Heart left ventricle (tissue), 16 donors: ENCODE results near the gene ABCF1. TPM values are rescaled to one million over a fixed set of nuclear protein-coding genes. Genes with fewer than 3 reads are reported as not detected.

Source experiments
- ATAC-seq, 4 donors: fragments of 200-7000 bp; cut with Tn5 transposase; one replicate each; pipeline ENCODE4 v1.9.1; 2020 to 2022; ENCODE audit warnings: moderate library complexity in 4 of 4, mild to moderate bottlenecking in 3 of 4, moderate number of reproducible peaks in 1 of 4
- DNase-seq, 5 donors: peaks; one replicate each; pipeline ENCODE4 v3.0.0-alpha.2; 2020
- H3K27ac ChIP-seq, 12 donors: fragments of 200-600 bp; sonication (generic) in 4 of 12; one replicate each; pipeline versions ENCODE4 v1.5.0 to v1.8.0; 2016 to 2022; ENCODE audit warnings: mild to moderate bottlenecking in 2 of 12
- H3K27me3 ChIP-seq, 9 donors: fragments of 200-600 bp; sonication (generic) in 2 of 9; one replicate each; pipeline versions ENCODE4 v1.5.1 to v1.8.0; 2016 to 2022; ENCODE audit warnings: mild to moderate bottlenecking in 3 of 9
- H3K36me3 ChIP-seq, 9 donors: fragments of 200-600 bp; sonication (generic) in 2 of 9; one replicate each; pipeline versions ENCODE4 v1.5.0 to v1.8.0; 2018 to 2022; ENCODE audit warnings: mild to moderate bottlenecking in 2 of 9
- H3K4me1 ChIP-seq, 12 donors: fragments of 200-600 bp; sonication (generic) in 4 of 12; one replicate each; pipeline versions ENCODE4 v1.5.0 to v1.8.0; 2016 to 2022; ENCODE audit warnings: mild to moderate bottlenecking in 3 of 12
- H3K4me3 ChIP-seq, 12 donors: fragments of 200-600 bp; sonication (generic) in 4 of 12; one replicate each; pipeline versions ENCODE4 v1.5.0 to v1.8.0; 2017 to 2022; ENCODE audit warnings: mild to moderate bottlenecking in 9 of 12, moderate library complexity in 4 of 12
- H3K9me3 ChIP-seq, 12 donors: fragments of 200-600 bp; sonication (generic) in 4 of 12; one replicate each; pipeline versions ENCODE4 v1.5.0 to v1.8.0; 2016 to 2022; ENCODE audit warnings: mild to moderate bottlenecking in 1 of 12
- POLR2A ChIP-seq, 2 donors: fragments of 450-650 bp; IDR thresholded peaks; one replicate each; pipeline ENCODE4 v1.6.1; 2017; ENCODE audit warnings: antibody characterized with exemption in 2 of 2, mild to moderate bottlenecking in 2 of 2, moderate library complexity in 2 of 2
- WGBS, 4 donors: extraction: QIAGEN DNeasy Blood & Tissue Kit in 2 of 4; methylation state at CpG; one replicate each; pipeline versions ENCODE4 v1.1.5 to v1.1.7; 2013 to 2018; 5-methylcytosine and 5-hydroxymethylcytosine counted together
- intact Hi-C, 10 donors: fragments of 100-400 bp; cut with DNase I; formaldehyde crosslinking; loops; one replicate each; pipeline versions ENCODE4 v1.11.1 to v1.14.2; 2022
- polyA plus RNA-seq, 2 donors: library from polyadenylated mRNA; stranded (reverse); fragments of 200-250 nt; gene quantifications; one replicate each; pipeline ENCODE4 v1.2.3, GENCODE V29; 2013
- total RNA-seq, 9 donors: library from RNA; depleted of rRNA in 2 of 9; stranded (reverse); fragments of >200 nt in 2 of 9; fragmentation: NEBNext Ultra II Directional in 3 of 9; extraction: Animal tissue kit (Norgen Biotek cat#: 25700) in 3 of 9; gene quantifications; one replicate each; pipeline versions ENCODE4 v1.1.0 to v1.2.4, GENCODE V29; 2016 to 2023
- TF ChIP-seq, protein P1 (sequence below), 12 donors: fragments of 200-600 bp; sonication (generic) in 4 of 12; IDR thresholded peaks; one replicate each; pipeline versions ENCODE4 v1.5.0 to v1.8.0; 2018 to 2022; ENCODE audit warnings: antibody characterized with exemption in 12 of 12, mild to moderate bottlenecking in 5 of 12
- donor health status: ischemic (EF 13 %, LVEDD 7.1; RV severe dilation, severe dysfunction).
- donor health status: healthy with polysubstance abuse.
- donor health status: DM: no; HTN: yes; CAD: no.
- donor health status: DM: no; HTN: no; CAD: no.
- donor health status: ischemic (EF 25% LVEDD 6.9; RV normal size, moderate dysfunction).
- donor health status: ischemic (EF 25% LVEDD 5.7; RV mildly dilated, moderate dysfunction).
- donor health status: healthy.
- donor health status: DM: yes; HTN: yes; CAD: no.
- donor health status: ischemic (EF 35%, LVEDD 5.7; RV mildly dilated, moderate dysfunction).
- donor health status: nonischemic (EF 11% LVEDD 7.7; RV severe dilation, severe dysfunction).
- donor health status: DM: yes; HTN: yes; CAD: no.
- donor health status: PGD.
- donor health status: ischemic (EF 29% LVEDD 5.4; RV normal size, mild dysfunction).
- donor health status: nonischemic (EF 23%, LVEDD 6.1; RV moderate dilation, normal function).

The ABCF1 gene
- total and polyA plus RNA-seq, 11 donors: 28.0 to 76.8 (median 39.8) TPM

DNA sequence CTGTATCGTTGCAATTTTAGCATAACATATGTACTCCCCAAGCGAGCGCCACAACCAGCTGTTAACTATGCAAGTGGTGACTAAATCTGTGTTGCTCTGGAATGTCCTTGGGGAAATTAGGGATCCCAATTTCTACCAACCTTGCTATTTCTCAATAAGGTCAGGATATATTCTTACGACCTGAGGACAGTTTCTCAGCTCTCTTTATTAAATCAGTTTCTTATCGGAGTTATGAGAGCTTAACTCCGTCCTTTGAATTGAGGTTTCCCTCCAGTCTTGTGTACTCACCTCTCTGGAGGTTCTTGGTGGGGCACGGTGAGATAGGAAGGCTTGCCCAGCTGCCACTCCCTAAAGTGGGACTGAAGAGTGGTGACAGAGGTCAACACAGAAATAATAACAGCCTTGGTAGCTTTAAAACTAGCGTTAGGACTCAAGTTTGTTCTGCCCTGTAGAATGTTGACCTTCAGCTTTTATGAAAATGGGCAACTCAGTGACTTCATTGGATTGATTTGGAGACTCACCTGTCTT lies 47.1 kb downstream of the ABCF1 start:
- H3K9me3 ChIP-seq: no peaks in the 10 kb centered on the region
- WGBS, 4 donors: 5 to 9% (median 7%) methylated on average over 8 of the region's 8 CpGs
- intact Hi-C loops: loop anchor here in 4 of 10 donors (2.0 to 5.0 kb wide), 4 partner anchors 54 to 124 kb away; partner anchors contain the start of genes TUBB (in 3 of the 4), DHX16 (in 1 of the 4), FLOT1 (in 1 of the 4) and IER3 (in 1 of the 4)
- peaks cover 0 to 66% (median 56%) of the 10 kb centered on the region in 9 donors for H3K36me3 ChIP-seq
- peak overlapping the region; percentile 91 to 99 (median 96) for H3K27ac ChIP-seq
- no peak for DNase-seq
- peaks cover 0 to 29% (median 24%) of the 10 kb centered on the region in 12 donors for H3K4me1 ChIP-seq
- H3K27me3 ChIP-seq: no peaks in the 10 kb centered on the region
- no peak for TF ChIP-seq POLR2A (IDR thresholded peaks at IDR 0.05)
- TF ChIP-seq, protein P1, sequence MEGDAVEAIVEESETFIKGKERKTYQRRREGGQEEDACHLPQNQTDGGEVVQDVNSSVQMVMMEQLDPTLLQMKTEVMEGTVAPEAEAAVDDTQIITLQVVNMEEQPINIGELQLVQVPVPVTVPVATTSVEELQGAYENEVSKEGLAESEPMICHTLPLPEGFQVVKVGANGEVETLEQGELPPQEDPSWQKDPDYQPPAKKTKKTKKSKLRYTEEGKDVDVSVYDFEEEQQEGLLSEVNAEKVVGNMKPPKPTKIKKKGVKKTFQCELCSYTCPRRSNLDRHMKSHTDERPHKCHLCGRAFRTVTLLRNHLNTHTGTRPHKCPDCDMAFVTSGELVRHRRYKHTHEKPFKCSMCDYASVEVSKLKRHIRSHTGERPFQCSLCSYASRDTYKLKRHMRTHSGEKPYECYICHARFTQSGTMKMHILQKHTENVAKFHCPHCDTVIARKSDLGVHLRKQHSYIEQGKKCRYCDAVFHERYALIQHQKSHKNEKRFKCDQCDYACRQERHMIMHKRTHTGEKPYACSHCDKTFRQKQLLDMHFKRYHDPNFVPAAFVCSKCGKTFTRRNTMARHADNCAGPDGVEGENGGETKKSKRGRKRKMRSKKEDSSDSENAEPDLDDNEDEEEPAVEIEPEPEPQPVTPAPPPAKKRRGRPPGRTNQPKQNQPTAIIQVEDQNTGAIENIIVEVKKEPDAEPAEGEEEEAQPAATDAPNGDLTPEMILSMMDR (IDR thresholded peaks at IDR 0.05): no peak
- no peak for ATAC-seq
- H3K4me3 ChIP-seq: peak overlapping the region; percentile 51 to 86 (median 73)

GRCh38 chr6:30619561-30619960 lies 48.3 kb downstream of the ABCF1 start:
- intact Hi-C loops: loop anchor here in 4 of 10 donors (2.0 to 5.0 kb wide), 4 partner anchors 53 to 123 kb away; partner anchors contain the start of genes TUBB (in 3 of the 4), DHX16 (in 1 of the 4), FLOT1 (in 1 of the 4) and IER3 (in 1 of the 4)
- no peak for TF ChIP-seq POLR2A (IDR thresholded peaks at IDR 0.05)
- TF ChIP-seq, protein P1 (IDR thresholded peaks at IDR 0.05): no peak
- no peaks in the 10 kb centered on the region for H3K27me3 ChIP-seq
- H3K9me3 ChIP-seq: no peaks in the 10 kb centered on the region
- peak overlapping the region in 2 of 12 donors; percentile 97 to 99 for H3K27ac ChIP-seq
- no peak for ATAC-seq
- H3K36me3 ChIP-seq: peaks cover 0 to 69% (median 65%) of the 10 kb centered on the region in 9 donors
- H3K4me1 ChIP-seq: peaks cover 0 to 16% (median 13%) of the 10 kb centered on the region in 12 donors
- DNase-seq: no peak
- 93 to 96% (median 95%) methylated on average over 11 of the region's 11 CpGs for WGBS, 4 donors
- no peak overlapping the region for H3K4me3 ChIP-seq

DNA sequence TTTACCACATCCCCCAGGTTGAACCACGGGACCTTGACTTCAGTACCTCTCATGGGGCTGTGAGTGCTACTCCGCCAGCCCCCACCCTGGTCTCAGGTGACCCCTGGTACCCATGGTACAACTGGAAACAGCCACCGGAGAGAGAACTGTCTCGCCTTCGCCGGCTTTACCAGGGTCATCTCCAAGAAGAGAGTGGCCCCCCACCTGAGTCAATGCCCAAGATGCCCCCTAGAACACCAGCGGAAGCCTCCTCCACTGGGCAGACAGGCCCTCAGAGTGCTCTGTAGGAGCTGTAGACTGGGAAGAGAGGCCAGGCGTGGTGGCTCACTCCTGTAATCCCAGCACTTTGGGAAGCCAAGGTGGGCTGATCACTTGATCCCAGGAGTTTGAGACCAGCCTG lies 54.3 kb downstream of the ABCF1 start:
- H3K36me3 ChIP-seq: peaks cover 0 to 87% (median 73%) of the 10 kb centered on the region in 9 donors
- intact Hi-C loops: no loop called here
- H3K27ac ChIP-seq: peak overlapping the region in 1 of 12 donors; percentile 86
- TF ChIP-seq, protein P1 (IDR thresholded peaks at IDR 0.05): no peak
- no peak for TF ChIP-seq POLR2A (IDR thresholded peaks at IDR 0.05)
- peaks cover 0 to 24% (median 10%) of the 10 kb centered on the region in 12 donors for H3K4me1 ChIP-seq
- WGBS, 4 donors: 95 to 98% (median 96%) methylated on average over 8 of the region's 8 CpGs
- DNase-seq (no peak), ATAC-seq (no peak)
- H3K27me3 ChIP-seq: no peaks in the 10 kb centered on the region
- H3K4me3 ChIP-seq: no peak overlapping the region
- H3K9me3 ChIP-seq: no peaks in the 10 kb centered on the region

DNA sequence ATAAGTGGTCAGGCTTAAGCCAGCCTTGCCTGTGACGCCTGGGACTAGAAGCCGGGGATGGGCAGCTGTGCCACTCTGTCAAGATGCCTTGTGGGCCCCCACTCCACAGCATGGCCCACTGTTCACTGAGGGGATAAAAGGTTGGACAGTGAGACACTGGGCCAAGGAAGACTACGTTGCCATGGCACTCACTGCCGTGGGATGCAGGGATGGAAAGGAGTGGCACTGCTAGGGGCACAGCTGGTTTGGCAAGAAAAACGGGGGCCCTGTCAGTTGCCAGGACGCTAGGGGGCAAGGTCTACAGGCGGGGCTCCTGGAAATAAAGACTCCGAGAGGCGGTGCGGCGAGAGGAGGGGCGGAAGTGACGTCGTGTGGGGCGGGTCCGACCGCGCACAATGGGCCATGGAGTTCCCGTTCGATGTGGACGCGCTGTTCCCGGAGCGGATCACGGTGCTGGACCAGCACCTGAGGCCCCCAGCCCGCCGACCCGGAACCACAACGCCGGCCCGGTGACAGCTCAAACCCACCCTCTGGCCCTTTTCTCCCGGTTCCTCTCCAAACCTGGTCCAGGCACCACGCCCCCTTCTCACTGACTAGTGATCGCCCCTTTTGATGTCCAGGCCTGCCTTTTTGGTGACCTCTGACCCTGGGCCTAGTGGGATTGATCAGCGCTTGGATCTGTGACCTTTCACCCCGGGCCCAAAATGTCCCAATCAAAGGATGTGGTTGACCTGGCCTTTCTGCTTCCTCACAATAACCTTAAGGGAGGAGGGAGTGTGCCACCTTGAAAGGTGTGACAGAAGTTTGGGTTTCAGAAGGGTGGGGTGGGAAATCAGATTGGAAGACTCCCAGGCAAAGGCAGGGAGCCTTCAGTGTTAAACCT lies 55.5 kb downstream of the ABCF1 start, which contains the start of gene ATAT1:
ATAT1 (plus strand) TSS at position 391 of the 883 bp plus-strand sequence.
- Histone ChIP-seq H3K4me3 (peak within 1 kb of the TSS; percentile 42 to 84 (median 59)), H3K4me1 (peaks cover 0 to 24% (median 10%) of the 10 kb centered on the region in 12 donors), H3K9me3 (no peaks in the 10 kb centered on the region), H3K27me3 (no peaks in the 10 kb centered on the region), H3K36me3 (peaks cover 0 to 79% (median 63%) of the 10 kb centered on the region in 9 donors), H3K27ac (peak within 1 kb of the TSS; percentile 73 to 94 (median 88))
- intact Hi-C loops: no loop called here
- ATAC-seq (peak; percentile 95 to 98 (median 96)), DNase-seq (peak; percentile 90 to 93 (median 92))
- 3 to 4% (median 4%) methylated on average over 35 to 36 of the region's 36 CpGs for WGBS, 4 donors
- TF ChIP-seq, protein P1 (IDR thresholded peaks at IDR 0.05): peak in 10 of 12 donors; percentile 6 to 63 (median 43)
- peak in 1 of 2 donors; percentile 48 for TF ChIP-seq POLR2A (IDR thresholded peaks at IDR 0.05)
